ENCODE measurements around the gene UNC79.

UNC79 gene

DNA sequence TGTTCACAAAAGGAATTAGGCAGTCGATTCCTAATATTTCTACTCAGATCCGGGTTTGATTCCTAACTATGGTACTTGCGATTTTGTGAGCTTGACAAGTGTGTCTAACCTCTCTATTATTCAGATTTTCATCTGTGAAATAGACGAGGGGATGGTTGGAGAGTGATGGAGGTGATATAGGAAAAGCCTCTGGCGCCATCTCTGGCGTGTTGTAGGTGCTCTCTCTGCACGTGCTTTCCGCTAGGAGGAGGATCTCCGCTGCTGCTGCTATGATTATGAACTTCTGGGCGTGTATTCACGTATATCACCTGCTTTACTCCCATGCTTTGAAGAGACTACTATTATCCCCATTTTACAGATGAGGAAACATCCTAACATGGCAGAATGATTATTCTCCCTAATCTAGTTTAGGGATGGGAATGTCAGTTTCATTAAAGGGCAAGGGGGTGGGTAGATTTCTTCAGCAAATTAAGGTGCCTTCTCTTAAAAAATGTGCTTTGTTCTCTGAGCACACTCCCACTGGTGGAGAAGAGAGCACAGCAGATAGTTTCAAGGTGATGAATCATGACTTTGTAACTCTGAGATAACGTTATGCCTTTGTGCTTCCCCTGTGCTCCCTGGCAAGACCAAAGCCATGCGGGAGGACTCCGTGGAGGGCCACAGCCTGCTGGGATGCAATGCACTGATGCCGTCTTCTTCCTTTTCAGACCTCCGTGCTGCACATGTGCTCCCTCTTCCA is 260.5 kb downstream of the UNC79 start:
- H3K4me1 Mint-ChIP-seq: no peaks in the 10 kb centered on the region
- peak overlapping the region in 1 of 2 donors; percentile 21 for H3K27ac Mint-ChIP-seq
- H3K9me3 Mint-ChIP-seq: peaks cover 0 to 13% of the 10 kb centered on the region in 2 donors
- DNase-seq: no peak
- no peak overlapping the region for H3K4me3 Mint-ChIP-seq
- H3K27me3 Mint-ChIP-seq: peaks cover 49% of the 10 kb centered on the region
- ATAC-seq: no peak

DNA sequence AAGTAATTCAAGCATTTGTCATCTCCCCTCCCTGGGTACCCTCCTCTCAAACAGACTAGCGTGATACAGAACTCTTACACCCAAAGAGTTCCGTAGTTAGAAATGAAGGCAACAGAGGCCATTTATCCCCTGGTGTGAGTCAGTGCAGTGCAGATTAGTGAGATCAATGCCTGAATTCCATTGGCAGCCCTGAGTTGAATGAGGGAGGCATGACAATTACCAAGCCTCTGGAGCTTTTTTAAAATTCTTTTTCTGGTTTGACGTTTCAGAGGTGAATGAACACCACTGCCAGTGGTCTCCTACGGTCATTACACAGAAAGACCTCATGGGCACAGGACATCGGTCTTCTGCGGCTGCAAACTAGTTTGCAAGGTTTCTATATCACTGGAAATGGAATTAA is 263.2 kb downstream of the UNC79 start:
- Mint-ChIP-seq H3K9me3 (peaks cover 4 to 13% of the 10 kb centered on the region in 2 donors), H3K27ac (no peak overlapping the region), H3K27me3 (peaks cover 22% of the 10 kb centered on the region), H3K4me3 (no peak overlapping the region), H3K4me1 (no peaks in the 10 kb centered on the region)
- DNase-seq (no peak), ATAC-seq (no peak)

DNA sequence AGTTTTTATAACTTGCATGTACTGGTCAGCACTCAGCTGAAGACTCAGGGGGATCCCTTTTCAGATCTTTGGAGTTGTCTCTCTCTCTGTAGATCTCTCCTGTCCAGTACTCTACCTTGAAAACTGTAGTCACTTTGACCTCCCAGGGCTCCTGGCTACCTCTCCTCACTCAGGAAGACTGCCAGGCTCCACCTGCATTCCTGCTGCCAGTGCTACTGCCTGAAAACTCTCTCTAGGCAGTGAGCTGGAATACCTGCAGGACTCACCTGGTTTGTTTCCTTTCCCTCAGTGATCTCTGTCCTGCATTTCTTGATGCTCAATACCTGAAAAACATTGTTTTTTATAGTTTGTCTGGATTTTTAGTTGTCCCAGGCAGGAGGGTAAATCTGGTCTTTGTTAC is 270.2 kb downstream of the UNC79 start:
- peaks cover 16% of the 10 kb centered on the region for H3K27me3 Mint-ChIP-seq
- H3K4me1 Mint-ChIP-seq: no peaks in the 10 kb centered on the region
- no peak overlapping the region for H3K4me3 Mint-ChIP-seq
- peaks cover 11 to 21% of the 10 kb centered on the region in 2 donors for H3K9me3 Mint-ChIP-seq
- DNase-seq (no peak), ATAC-seq (no peak)
- H3K27ac Mint-ChIP-seq: no peak overlapping the region

DNA sequence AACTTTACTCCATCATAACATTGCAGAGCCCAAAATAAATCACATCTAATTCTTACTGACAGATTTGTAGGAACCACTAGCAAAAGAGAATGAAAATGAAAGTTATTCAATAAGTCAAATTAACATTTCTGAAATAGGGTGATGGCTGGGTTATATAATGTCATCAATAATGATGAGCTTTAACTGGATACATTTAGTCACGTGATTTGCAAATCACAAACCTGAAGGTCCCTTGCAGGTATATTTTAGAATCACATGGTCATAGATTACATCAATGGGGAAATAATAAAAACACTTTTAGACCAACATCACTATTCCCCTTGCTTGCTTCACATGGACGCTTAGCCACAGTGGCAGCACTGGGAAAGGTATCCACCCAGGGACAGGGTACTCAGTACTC is 270.8 kb downstream of the UNC79 start:
- Mint-ChIP-seq H3K4me3 (no peak overlapping the region), H3K27ac (peak overlapping the region in 1 of 2 donors; percentile 42), H3K27me3 (peaks cover 16% of the 10 kb centered on the region), H3K9me3 (peaks cover 11 to 18% of the 10 kb centered on the region in 2 donors), H3K4me1 (no peaks in the 10 kb centered on the region)
- ATAC-seq (no peak), DNase-seq (no peak)

DNA sequence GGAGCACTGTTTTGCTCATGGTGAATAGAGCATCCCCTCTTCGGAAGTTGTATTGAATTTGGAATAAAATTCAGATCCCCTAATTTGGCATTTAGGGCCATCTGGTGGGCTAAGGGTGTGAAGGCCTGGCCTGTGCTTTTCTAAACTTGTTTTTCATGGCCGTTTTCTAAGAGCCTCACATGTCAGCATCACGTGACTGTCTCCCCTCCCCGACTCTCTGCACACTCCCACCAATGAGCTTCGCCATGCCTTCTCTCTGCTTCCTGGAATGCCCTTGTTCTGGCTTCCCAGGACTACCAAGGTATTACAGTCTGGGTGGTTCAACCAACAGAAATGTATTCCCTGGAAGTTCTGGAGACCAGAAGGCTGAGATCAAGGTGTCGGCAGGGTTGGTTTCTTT is 272.2 kb downstream of the UNC79 start:
- H3K4me1 Mint-ChIP-seq: no peaks in the 10 kb centered on the region
- DNase-seq (no peak), ATAC-seq (no peak)
- no peak overlapping the region for H3K4me3 Mint-ChIP-seq
- peaks cover 10 to 18% of the 10 kb centered on the region in 2 donors for H3K9me3 Mint-ChIP-seq
- no peak overlapping the region for H3K27ac Mint-ChIP-seq
- peaks cover 16% of the 10 kb centered on the region for H3K27me3 Mint-ChIP-seq

DNA sequence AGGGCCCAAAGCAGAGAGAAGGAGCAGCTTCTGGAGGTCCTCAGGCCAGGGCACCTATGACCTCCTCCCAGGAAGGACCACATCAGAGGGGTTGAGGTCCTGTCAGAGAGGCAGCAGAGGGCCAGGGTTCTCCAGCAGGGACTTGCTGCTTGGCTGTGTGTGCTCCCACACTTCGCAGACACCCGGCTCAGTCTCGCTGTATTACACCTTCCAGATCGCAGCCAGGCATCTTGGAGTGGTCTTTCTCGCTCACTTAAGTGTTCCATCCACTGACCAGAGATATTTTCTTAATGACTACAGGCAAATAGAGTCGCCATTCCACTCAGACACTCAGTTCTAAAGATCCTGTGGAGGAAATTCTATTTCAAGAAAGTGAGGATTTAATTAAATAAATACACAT is 273.2 kb downstream of the UNC79 start:
- H3K9me3 Mint-ChIP-seq: peaks cover 6 to 18% of the 10 kb centered on the region in 2 donors
- no peaks in the 10 kb centered on the region for H3K4me1 Mint-ChIP-seq
- H3K27ac Mint-ChIP-seq: no peak overlapping the region
- ATAC-seq: no peak
- peaks cover 16% of the 10 kb centered on the region for H3K27me3 Mint-ChIP-seq
- DNase-seq: no peak
- H3K4me3 Mint-ChIP-seq: no peak overlapping the region

DNA sequence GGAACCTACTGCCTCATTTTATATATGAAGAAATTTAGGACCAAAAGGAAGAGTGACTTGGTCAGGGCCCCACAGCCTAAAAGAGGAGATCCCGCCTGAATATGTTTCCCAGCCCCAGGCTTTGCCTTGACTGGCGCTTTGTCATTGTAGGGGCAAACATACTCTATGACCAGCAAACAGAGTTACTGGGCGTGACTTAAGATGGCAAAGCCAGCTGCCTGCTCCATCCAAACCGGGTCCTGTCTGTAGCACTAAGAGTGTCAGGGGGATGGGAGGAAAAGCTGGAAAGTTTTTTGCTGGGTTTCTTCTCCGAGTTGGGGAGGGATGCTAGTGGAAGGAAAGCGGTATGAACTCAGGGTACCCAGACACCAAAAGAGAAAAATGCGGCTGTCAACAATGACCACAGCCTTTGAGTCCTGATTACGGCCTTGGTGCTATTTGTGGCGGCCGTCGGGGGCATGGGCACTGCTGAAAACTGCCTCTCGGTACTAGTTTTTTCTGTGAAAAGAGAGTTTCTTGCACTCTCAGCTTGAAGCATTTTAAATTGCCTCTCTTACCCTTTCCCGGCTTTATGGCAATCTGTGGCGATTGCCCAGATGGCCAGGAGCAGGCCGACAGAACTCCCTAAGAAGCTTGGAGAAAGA is 274.9 kb downstream of the UNC79 start:
- H3K9me3 Mint-ChIP-seq: peaks cover 0 to 9% of the 10 kb centered on the region in 2 donors
- DNase-seq: no peak
- no peak for ATAC-seq
- H3K4me1 Mint-ChIP-seq: no peaks in the 10 kb centered on the region
- no peak overlapping the region for H3K27ac Mint-ChIP-seq
- H3K4me3 Mint-ChIP-seq: no peak overlapping the region
- H3K27me3 Mint-ChIP-seq: peaks cover 16% of the 10 kb centered on the region

DNA sequence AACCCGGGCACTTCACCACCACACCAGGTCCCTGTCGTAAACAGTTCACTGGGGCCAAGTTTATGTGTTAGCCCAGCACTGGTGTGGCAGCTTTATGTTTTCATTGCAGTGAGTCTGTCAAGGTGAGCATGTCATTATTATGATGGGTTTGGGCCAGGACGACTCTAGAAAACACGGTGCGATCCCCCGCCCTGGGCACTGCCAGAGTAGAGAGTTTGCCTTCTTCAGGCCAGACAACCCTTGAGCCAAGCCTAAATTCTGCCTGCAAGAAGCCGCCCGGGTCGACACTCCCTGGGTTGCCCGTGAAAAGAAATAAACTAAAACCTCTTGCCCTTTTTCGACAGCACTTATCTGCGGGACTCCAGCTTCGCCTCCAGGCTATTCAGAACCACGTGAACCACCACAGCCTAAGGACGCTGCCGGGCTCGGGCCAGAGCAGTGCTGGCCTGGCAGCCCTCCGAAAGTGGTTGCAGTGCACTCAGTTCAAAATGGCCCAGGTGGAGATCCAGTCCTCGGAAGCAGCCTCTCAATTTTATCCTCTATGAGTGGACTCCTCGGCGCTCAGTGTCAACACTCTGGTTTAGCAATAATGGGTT is 275.7 kb downstream of the UNC79 start:
- H3K27me3 Mint-ChIP-seq: peaks cover 16% of the 10 kb centered on the region
- no peak overlapping the region for H3K27ac Mint-ChIP-seq
- no peaks in the 10 kb centered on the region for H3K4me1 Mint-ChIP-seq

DNA sequence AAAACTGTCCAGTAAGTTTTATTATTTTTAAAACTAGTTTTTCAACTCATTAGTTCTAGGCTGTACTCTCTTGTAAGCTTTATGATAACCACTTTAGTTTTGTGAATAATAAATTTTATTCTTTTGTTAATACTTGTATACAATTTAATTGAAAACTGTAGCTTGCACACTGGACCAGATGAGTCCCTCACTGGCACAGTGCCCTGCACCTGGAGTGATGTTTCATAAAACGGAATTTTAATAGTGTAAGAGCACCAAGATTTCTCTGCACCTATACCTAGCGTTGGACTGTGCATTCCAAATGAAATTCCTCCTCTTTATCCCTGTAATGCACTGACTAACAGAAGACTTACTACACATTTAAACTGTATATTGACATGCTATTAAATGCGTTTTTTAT is 276.7 kb downstream of the UNC79 start:
- DNase-seq (no peak), ATAC-seq (no peak)
- Mint-ChIP-seq H3K27me3 (peaks cover 14% of the 10 kb centered on the region), H3K4me3 (no peak overlapping the region), H3K4me1 (no peaks in the 10 kb centered on the region), H3K27ac (no peak overlapping the region), H3K9me3 (no peaks in the 10 kb centered on the region)

More for the DNA sequence above, 275.7 kb downstream of the UNC79 start:
- H3K4me3 Mint-ChIP-seq: no peak overlapping the region
- ATAC-seq: no peak
- DNase-seq: no peak
- H3K9me3 Mint-ChIP-seq: peaks cover 0 to 2% of the 10 kb centered on the region in 2 donors

DNA sequence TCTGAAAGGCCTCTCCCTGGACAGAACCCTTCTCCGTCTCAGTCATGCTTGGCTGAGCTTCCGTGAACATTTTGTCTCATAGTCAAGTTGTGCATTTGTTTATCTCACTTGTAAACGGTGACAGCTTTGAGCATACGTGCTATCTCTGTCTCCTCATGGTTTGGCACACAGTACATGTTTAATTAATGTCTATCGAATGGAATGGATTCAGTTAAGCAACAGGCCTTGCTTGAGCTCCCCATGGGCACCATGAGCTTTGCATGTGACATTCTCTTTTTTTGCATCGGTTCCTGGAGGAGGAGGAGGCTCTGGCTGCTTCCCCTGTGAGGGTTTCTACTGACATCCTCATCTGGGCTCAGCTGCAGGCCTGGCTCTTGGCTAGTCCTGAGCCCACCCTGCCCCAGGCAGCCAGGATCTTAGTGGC is 277.6 kb downstream of the UNC79 start:
- no peak for ATAC-seq
- H3K27me3 Mint-ChIP-seq: peaks cover 5% of the 10 kb centered on the region
- H3K27ac Mint-ChIP-seq: no peak overlapping the region
- no peak overlapping the region for H3K4me3 Mint-ChIP-seq
- H3K4me1 Mint-ChIP-seq: no peaks in the 10 kb centered on the region
- no peaks in the 10 kb centered on the region for H3K9me3 Mint-ChIP-seq
- DNase-seq: no peak

DNA sequence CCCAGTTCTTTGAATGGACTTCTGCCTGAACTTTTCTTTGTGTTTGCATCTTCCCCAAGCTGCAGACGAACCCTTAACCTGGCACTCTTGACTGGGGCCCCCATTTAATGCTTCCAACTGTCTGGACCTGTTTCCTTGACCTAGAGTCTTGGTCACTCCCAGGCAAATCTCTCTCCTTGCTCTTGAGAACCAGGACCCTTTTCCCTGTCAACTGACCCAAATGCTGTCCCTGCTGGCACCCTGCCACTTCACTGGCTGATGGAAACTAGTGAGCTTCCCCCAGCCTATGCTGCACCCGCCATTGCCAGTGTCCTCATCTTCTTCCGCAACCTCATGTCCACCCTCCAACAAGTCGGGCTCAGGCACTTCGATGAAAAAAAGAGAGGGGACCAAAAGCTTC is 278.1 kb downstream of the UNC79 start:
- no peak for DNase-seq
- Mint-ChIP-seq H3K27ac (no peak overlapping the region), H3K27me3 (peaks cover under 1% of the 10 kb centered on the region), H3K4me3 (no peak overlapping the region), H3K4me1 (no peaks in the 10 kb centered on the region), H3K9me3 (no peaks in the 10 kb centered on the region)
- no peak for ATAC-seq

DNA sequence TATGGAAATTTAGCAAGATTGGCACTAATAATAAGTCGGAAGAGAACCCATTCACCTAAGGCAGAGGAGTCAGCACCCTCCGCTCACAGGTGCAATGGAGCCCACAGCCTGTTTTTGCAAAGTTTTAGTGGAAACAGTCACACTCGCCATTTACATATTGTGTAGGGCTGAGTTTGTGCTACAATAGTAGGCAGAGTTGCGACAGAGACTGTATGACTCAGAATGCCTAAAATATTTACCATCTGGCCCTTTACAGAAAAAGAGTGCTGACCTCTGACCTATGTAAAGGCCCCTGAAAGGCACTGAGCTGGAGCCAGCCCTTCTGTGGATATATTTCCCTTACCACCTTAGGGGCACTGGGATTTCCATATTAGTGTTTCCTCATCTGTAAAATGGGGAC is 278.5 kb downstream of the UNC79 start:
- ATAC-seq: no peak
- Mint-ChIP-seq H3K27ac (no peak overlapping the region), H3K9me3 (no peaks in the 10 kb centered on the region), H3K27me3 (no peaks in the 10 kb centered on the region), H3K4me3 (no peak overlapping the region), H3K4me1 (no peaks in the 10 kb centered on the region)
- no peak for DNase-seq

DNA sequence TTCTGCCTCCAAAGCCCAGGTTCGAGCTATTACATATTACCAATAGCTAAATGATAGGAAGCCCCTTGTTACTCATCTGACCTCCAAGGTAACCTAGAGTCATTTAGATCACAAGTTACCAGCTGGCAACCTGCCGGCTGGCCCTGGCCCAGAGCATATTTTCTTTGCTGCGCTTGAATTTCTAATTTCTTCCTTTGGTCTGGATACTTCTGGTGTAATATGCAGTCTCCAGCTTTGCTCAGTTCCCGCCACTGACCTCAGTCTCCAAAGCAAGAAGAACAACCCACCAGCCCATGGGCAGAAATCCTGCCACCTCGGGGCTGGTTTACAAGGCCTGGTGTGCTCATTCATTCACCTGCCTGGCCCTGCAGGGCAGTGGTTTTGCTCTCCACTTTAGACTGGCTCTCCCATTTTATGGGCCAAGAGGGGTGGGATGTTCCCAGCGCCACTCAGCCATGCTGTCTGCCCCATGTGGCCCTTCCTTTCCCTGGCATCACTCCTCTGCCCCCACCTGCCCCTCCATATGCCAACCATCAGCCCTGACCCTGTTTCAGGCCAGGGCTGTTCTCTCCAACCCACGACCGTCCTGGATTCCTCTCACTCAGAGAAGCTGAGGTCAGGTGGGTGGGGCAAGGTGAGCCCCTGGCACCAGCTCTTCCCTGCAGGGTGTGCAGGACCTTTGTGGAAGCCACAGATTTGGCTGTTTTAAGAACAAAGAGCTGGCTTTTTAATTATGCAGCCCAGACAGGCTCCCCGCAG is 281.5 kb downstream of the UNC79 start:
- H3K4me1 Mint-ChIP-seq: no peaks in the 10 kb centered on the region
- H3K27ac Mint-ChIP-seq: no peak overlapping the region
- no peak overlapping the region for H3K4me3 Mint-ChIP-seq
- no peaks in the 10 kb centered on the region for H3K9me3 Mint-ChIP-seq
- no peaks in the 10 kb centered on the region for H3K27me3 Mint-ChIP-seq
- DNase-seq (no peak), ATAC-seq (no peak)

DNA sequence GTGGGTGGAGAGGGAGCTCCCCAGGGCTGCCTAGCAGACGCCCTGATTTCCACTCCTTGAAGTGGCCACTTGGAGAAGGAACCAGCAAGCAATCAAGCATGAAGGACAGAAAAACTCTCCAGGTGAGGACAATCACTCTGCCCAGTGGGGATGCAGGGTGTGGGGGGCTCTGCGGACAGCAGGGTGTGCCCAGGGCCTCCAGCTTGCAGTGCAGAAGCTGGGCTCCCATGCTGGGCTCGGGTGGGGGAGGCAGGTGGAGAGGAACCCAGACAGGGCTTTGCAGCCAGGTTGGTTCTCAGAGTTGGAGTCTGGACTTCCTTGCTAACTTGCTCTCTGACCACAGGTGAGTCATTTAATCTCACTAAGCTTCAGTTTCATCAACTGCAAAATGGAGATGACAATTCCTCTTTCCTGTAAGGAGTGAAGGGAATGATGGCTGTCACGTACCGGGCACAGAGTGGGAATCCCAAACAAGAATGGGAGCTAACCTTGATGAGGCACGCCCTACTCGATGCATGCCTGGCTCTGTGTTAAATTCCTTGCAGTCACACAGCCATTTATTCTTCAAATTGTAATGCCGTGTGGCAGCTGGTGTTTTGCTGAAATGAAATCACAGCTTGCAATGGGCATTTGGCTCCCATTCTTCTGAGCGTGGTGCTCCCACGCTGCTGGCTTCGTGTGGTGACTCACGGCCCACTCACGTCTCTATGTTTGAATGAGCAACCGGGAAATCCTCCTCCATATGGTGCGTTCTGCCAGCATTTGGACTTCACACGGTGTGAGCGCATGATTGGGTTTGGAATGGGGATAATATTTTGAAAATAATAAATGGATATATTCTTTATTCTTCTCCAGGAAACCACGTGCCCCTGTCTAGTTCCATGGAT is 282.3 kb downstream of the UNC79 start:
- ATAC-seq (no peak), DNase-seq (no peak)
- H3K27ac Mint-ChIP-seq: no peak overlapping the region
- no peaks in the 10 kb centered on the region for H3K27me3 Mint-ChIP-seq
- H3K4me1 Mint-ChIP-seq: no peaks in the 10 kb centered on the region
- H3K9me3 Mint-ChIP-seq: no peaks in the 10 kb centered on the region
- H3K4me3 Mint-ChIP-seq: no peak overlapping the region
